HG02981 (cell line): ENCODE data around the gene PCNA.

Experiments used
- ATAC-seq: cut with Tn5 transposase; IDR thresholded peaks from one replicate; pipeline ENCODE4 v1.9.1; 2021; ENCODE audit warnings: mild to moderate bottlenecking, moderate library complexity; ENCODE audit not compliant: unreplicated experiment

Gene PCNA

GRCh38 chr20:5067877-5068645 lies 51.7 kb downstream of the PCNA start:
- ATAC-seq = no peak

GRCh38 chr20:5065879-5066383 lies 53.8 kb downstream of the PCNA start:
- ATAC-seq = no peak

- no peak for ATAC-seq
Measured at GRCh38 chr20:5065166-5065878, 54.4 kb downstream of the PCNA start.
